HEK293 (cell line): Measurements from ENCODE around the gene ANKRD33B.

Experiments
- CTCF ChIA-PET: fragments of 350-600 bp; formaldehyde crosslinking; extraction: SDS; loops from one replicate; lab custom pipeline; 2021; ENCODE audit warnings: antibody characterized with exemption; lab: Yijun Ruan, JAX
- POLR2A ChIA-PET: fragments of 300-600 bp; formaldehyde crosslinking; extraction: SDS; loops from one replicate; lab custom pipeline; 2020; ENCODE audit warnings: antibody characterized with exemption, inconsistent platforms; lab: Yijun Ruan, JAX
- H3K27ac ChIP-seq: fragments of 200-500 bp; sonication (Bioruptor generic); 2 replicates; pipeline ENCODE4 v1.5.1; 2014; ENCODE audit warnings: low read depth, low read length, control low read depth, inconsistent platforms; ENCODE audit errors: extremely low read depth
- H3K36me3 ChIP-seq, 2 experiments: fragments of 200-500 bp in 1 of 2; sonication (Bioruptor generic) in 1 of 2; 1 replicate in 1 of 2; 2 replicates in 1 of 2; pipeline ENCODE4 v1.5.1; 2014 to 2017; ENCODE audit warnings: inconsistent platforms in 2 of 2, low read length in 2 of 2; ENCODE audit not compliant: control insufficient read depth in 2 of 2, insufficient read depth in 1 of 2
- H3K4me1 ChIP-seq: fragments of 200-500 bp; sonication (Bioruptor generic); 2 replicates; pipeline ENCODE4 v1.5.1; 2014; ENCODE audit warnings: mild to moderate bottlenecking, low read length, inconsistent platforms; ENCODE audit not compliant: control insufficient read depth, insufficient read depth
- H3K4me3 ChIP-seq: 2 replicates; pipeline ENCODE4 v1.5.1; 2011; ENCODE audit warnings: low read depth, mild to moderate bottlenecking, control low read depth, low read length, moderate library complexity
- H3K9me3 ChIP-seq: fragments of 200-500 bp; sonication (Bioruptor generic); 2 replicates; pipeline ENCODE4 v1.5.1; 2014; ENCODE audit warnings: low read depth, low read length, inconsistent platforms; ENCODE audit not compliant: control insufficient read depth, insufficient read depth
- FEZF1 ChIP-seq: fragments of 450-650 bp; formaldehyde crosslinking; IDR thresholded peaks from 2 replicates; pipeline ENCODE4 v1.5.1; 2016; ENCODE audit warnings: missing biosample characterization, missing genetic modification characterization
- GLIS2 ChIP-seq: fragments of 450-650 bp; formaldehyde crosslinking; IDR thresholded peaks from 2 replicates; pipeline ENCODE4 v1.5.1; 2016; ENCODE audit warnings: missing biosample characterization, missing genetic modification characterization
- RBAK ChIP-seq: fragments of 450-650 bp; formaldehyde crosslinking; IDR thresholded peaks from 2 replicates; pipeline ENCODE4 v1.5.1; 2016; ENCODE audit warnings: missing biosample characterization, missing genetic modification characterization
- SCRT1 ChIP-seq: fragments of 450-650 bp; formaldehyde crosslinking; IDR thresholded peaks from 2 replicates; pipeline ENCODE4 v1.5.1; 2016; ENCODE audit warnings: missing biosample characterization, missing genetic modification characterization, borderline replicate concordance
- SCRT2 ChIP-seq: fragments of 450-650 bp; formaldehyde crosslinking; IDR thresholded peaks from 2 replicates; pipeline ENCODE4 v1.5.1; 2016; ENCODE audit warnings: missing biosample characterization, missing genetic modification characterization
- SP3 ChIP-seq: fragments of 450-650 bp; formaldehyde crosslinking; IDR thresholded peaks from 2 replicates; pipeline ENCODE4 v1.5.1; 2016; ENCODE audit warnings: missing biosample characterization, missing genetic modification characterization
- SP7 ChIP-seq: fragments of 450-650 bp; formaldehyde crosslinking; IDR thresholded peaks from 2 replicates; pipeline ENCODE4 v1.5.1; 2016; ENCODE audit warnings: missing biosample characterization, missing genetic modification characterization
- ZBTB17 ChIP-seq: fragments of 450-650 bp; formaldehyde crosslinking; IDR thresholded peaks from 2 replicates; pipeline ENCODE4 v1.5.1; 2016; ENCODE audit warnings: missing biosample characterization, missing genetic modification characterization
- ZFP3 ChIP-seq: fragments of 450-650 bp; formaldehyde crosslinking; IDR thresholded peaks from 2 replicates; pipeline ENCODE4 v1.5.1; 2016; ENCODE audit warnings: low read depth, missing biosample characterization, missing genetic modification characterization
- ZNF146 ChIP-seq: fragments of 450-650 bp; formaldehyde crosslinking; IDR thresholded peaks from 2 replicates; pipeline ENCODE4 v1.5.1; 2016; ENCODE audit warnings: missing biosample characterization, missing genetic modification characterization
- ZNF214 ChIP-seq: fragments of 450-650 bp; formaldehyde crosslinking; IDR thresholded peaks from 2 replicates; pipeline ENCODE4 v1.5.1; 2017; ENCODE audit warnings: missing biosample characterization, mild to moderate bottlenecking, missing genetic modification characterization, borderline replicate concordance
- TF ChIP-seq, protein P1 (sequence below): fragments of 450-650 bp; formaldehyde crosslinking; IDR thresholded peaks from 2 replicates; pipeline ENCODE4 v1.5.1; 2016; ENCODE audit warnings: missing biosample characterization, missing genetic modification characterization
- TF ChIP-seq, protein P2 (sequence below): fragments of 450-650 bp; formaldehyde crosslinking; IDR thresholded peaks from 2 replicates; pipeline ENCODE4 v1.5.1; 2016; ENCODE audit warnings: missing biosample characterization, missing genetic modification characterization
- TF ChIP-seq, protein P3 (sequence below): fragments of 450-650 bp; formaldehyde crosslinking; IDR thresholded peaks from 2 replicates; pipeline ENCODE4 v1.5.1; 2016; ENCODE audit warnings: missing biosample characterization, missing genetic modification characterization
- TF ChIP-seq, protein P4 (sequence below): IDR thresholded peaks from 2 replicates; pipeline ENCODE4 v1.6.1; 2011; ENCODE audit warnings: mild to moderate bottlenecking, low read depth, low read length, borderline replicate concordance
- TF ChIP-seq, protein P5 (sequence below): fragments of 450-650 bp; formaldehyde crosslinking; IDR thresholded peaks from 2 replicates; pipeline ENCODE4 v1.5.1; 2016; ENCODE audit warnings: missing biosample characterization, missing genetic modification characterization

The ANKRD33B gene

DNA sequence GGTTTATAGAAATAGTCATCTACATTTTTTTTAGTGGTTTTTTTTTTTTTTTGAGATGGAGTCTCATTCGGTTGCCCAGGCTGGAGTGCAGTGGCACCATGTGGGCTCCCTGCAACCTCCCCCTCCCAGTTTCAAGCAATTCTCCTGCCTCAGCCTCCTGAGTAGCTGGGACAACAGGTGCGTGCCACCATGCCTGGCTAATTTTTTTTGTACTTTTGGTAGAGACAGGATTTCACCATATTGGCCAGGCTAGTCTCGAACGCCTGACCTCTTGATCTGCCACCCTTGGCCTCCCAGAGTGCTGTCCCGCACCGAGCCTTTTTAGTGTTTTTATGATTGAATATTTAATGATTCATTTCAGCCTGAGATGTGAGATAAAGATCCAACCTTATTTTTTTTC, 27.3 kb downstream of the ANKRD33B start:
- H3K9me3 ChIP-seq, result no peaks in the 10 kb centered on the region
- H3K27ac ChIP-seq, result no peak overlapping the region
- ChIA-PET POLR2A (interaction anchor here (0.6 to 1.5 kb wide), 5 partner anchors 10 to 238 kb away, joined by 4 to 9 read pairs (median 6); partner anchors contain the start of genes ANKRD33B and MARCHF6), CTCF (interaction anchor here (1.0 to 2.0 kb wide), 3 partner anchors 11 to 72 kb away, joined by 3 to 10 read pairs (median 5); no protein-coding TSS in a partner anchor)
- H3K4me1 ChIP-seq, result peaks cover 25% of the 10 kb centered on the region
- TF ChIP-seq, protein P1, sequence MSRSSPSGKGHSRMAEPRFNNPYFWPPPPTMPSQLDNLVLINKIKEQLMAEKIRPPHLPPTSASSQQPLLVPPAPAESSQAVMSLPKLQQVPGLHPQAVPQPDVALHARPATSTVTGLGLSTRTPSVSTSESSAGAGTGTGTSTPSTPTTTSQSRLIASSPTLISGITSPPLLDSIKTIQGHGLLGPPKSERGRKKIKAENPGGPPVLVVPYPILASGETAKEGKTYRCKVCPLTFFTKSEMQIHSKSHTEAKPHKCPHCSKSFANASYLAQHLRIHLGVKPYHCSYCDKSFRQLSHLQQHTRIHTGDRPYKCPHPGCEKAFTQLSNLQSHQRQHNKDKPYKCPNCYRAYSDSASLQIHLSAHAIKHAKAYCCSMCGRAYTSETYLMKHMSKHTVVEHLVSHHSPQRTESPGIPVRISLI (tag by site-specific recombination), result peak; percentile 86; the same call in 1 of the 2 replicates
- TF ChIP-seq SCRT2 (tag by site-specific recombination) (peak; percentile 66), ZBTB17 (tag by site-specific recombination) (no peak), GLIS2 (tag by site-specific recombination) (peak; percentile 20; the same call in 1 of the 2 replicates)
- no peaks in the 10 kb centered on the region for H3K36me3 ChIP-seq
- H3K4me3 ChIP-seq, result no peak overlapping the region

DNA sequence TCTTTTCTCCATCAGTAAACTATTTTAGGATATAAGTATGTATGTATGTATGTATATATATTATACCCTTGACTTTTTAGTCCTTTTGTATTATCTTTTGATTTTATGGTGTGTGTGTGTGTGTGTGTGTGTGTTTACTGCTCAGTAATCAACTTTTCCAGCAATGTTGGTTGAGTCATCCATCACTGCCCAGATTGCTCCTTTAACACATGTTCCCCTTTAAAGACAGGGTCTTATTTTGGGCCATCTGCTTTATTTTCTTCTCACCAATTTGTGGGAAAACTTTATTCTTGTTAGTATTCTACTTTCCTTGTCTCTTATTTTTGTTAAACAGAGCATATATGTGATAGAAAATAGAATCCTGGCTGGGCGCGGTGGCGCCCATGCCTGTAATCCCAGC, 28.1 kb downstream of the ANKRD33B start:
- Histone ChIP-seq H3K4me1 (peaks cover 26% of the 10 kb centered on the region), H3K4me3 (no peak overlapping the region), H3K36me3 (no peaks in the 10 kb centered on the region), H3K9me3 (no peaks in the 10 kb centered on the region), H3K27ac (no peak overlapping the region)
- TF ChIP-seq FEZF1 (tag by site-specific recombination), result peak; percentile 69
- no peak for TF ChIP-seq RBAK (tag by site-specific recombination)
- no peak for TF ChIP-seq ZNF214 (tag by site-specific recombination)
- TF ChIP-seq, protein P2, sequence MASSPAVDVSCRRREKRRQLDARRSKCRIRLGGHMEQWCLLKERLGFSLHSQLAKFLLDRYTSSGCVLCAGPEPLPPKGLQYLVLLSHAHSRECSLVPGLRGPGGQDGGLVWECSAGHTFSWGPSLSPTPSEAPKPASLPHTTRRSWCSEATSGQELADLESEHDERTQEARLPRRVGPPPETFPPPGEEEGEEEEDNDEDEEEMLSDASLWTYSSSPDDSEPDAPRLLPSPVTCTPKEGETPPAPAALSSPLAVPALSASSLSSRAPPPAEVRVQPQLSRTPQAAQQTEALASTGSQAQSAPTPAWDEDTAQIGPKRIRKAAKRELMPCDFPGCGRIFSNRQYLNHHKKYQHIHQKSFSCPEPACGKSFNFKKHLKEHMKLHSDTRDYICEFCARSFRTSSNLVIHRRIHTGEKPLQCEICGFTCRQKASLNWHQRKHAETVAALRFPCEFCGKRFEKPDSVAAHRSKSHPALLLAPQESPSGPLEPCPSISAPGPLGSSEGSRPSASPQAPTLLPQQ (tag by site-specific recombination), result peak; percentile 70
- POLR2A ChIA-PET, result interaction anchor here (0.9 kb wide), 1 partner anchor 28 kb away, joined by 3 read pairs; the partner anchor contains the start of gene ANKRD33B
- CTCF ChIA-PET, result interaction anchor here (0.6 to 2.0 kb wide), 2 partner anchors 16 to 35 kb away, joined by 3 to 10 read pairs; no protein-coding TSS in a partner anchor

DNA sequence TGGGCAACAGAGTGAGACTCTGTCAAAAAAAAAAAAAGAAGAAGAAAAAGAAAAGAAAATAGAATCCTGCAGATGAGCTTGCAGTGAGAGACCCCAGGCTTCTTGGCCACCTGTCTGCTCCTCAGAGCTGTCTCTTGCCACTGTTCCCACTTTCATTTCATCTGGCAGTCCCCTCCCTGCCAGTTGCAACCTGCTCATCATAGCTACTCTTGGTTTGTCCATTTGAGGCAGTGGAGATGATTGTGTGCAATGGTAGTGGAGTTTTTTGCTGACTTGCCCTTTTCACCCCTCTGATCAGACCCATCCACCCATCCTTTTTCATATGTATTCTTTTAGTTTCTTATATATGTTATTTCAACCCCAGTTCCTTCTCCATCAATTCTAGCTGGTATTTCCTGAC, 28.7 kb downstream of the ANKRD33B start:
- CTCF ChIA-PET, result interaction anchor here (0.6 to 2.4 kb wide), 5 partner anchors 16 to 505 kb away, joined by 3 to 11 read pairs (median 4); no protein-coding TSS in a partner anchor
- H3K27ac ChIP-seq, result no peak overlapping the region
- POLR2A ChIA-PET, result interaction anchor here (0.6 to 1.3 kb wide), 3 partner anchors 29 to 41 kb away, joined by 3 to 5 read pairs (median 3); partner anchors contain the start of gene ANKRD33B

More for the DNA sequence above, 28.7 kb downstream of the ANKRD33B start:
- TF ChIP-seq SP3 (tag by site-specific recombination) (no peak), SP7 (tag by site-specific recombination) (no peak), SCRT1 (tag by site-specific recombination) (no peak), ZFP3 (tag by site-specific recombination) (no peak), ZNF146 (tag by site-specific recombination) (no peak)
- TF ChIP-seq, protein P3, sequence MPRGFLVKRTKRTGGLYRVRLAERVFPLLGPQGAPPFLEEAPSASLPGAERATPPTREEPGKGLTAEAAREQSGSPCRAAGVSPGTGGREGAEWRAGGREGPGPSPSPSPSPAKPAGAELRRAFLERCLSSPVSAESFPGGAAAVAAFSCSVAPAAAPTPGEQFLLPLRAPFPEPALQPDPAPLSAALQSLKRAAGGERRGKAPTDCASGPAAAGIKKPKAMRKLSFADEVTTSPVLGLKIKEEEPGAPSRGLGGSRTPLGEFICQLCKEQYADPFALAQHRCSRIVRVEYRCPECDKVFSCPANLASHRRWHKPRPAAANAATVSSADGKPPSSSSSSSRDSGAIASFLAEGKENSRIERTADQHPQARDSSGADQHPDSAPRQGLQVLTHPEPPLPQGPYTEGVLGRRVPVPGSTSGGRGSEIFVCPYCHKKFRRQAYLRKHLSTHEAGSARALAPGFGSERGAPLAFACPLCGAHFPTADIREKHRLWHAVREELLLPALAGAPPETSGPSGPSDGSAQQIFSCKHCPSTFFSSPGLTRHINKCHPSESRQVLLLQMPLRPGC (tag by site-specific recombination), result no peak
- TF ChIP-seq, protein P4, sequence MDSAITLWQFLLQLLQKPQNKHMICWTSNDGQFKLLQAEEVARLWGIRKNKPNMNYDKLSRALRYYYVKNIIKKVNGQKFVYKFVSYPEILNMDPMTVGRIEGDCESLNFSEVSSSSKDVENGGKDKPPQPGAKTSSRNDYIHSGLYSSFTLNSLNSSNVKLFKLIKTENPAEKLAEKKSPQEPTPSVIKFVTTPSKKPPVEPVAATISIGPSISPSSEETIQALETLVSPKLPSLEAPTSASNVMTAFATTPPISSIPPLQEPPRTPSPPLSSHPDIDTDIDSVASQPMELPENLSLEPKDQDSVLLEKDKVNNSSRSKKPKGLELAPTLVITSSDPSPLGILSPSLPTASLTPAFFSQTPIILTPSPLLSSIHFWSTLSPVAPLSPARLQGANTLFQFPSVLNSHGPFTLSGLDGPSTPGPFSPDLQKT, result no peak
- TF ChIP-seq, protein P5, sequence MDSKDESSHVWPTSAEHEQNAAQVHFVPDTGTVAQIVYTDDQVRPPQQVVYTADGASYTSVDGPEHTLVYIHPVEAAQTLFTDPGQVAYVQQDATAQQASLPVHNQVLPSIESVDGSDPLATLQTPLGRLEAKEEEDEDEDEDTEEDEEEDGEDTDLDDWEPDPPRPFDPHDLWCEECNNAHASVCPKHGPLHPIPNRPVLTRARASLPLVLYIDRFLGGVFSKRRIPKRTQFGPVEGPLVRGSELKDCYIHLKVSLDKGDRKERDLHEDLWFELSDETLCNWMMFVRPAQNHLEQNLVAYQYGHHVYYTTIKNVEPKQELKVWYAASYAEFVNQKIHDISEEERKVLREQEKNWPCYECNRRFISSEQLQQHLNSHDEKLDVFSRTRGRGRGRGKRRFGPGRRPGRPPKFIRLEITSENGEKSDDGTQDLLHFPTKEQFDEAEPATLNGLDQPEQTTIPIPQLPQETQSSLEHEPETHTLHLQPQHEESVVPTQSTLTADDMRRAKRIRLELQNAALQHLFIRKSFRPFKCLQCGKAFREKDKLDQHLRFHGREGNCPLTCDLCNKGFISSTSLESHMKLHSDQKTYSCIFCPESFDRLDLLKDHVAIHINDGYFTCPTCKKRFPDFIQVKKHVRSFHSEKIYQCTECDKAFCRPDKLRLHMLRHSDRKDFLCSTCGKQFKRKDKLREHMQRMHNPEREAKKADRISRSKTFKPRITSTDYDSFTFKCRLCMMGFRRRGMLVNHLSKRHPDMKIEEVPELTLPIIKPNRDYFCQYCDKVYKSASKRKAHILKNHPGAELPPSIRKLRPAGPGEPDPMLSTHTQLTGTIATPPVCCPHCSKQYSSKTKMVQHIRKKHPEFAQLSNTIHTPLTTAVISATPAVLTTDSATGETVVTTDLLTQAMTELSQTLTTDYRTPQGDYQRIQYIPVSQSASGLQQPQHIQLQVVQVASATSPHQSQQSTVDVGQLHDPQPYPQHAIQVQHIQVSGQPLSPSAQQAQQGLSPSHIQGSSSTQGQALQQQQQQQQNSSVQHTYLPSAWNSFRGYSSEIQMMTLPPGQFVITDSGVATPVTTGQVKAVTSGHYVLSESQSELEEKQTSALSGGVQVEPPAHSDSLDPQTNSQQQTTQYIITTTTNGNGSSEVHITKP (tag by site-specific recombination), result peak; percentile 46; the same call in 1 of the 2 replicates
- Histone ChIP-seq H3K9me3 (no peaks in the 10 kb centered on the region), H3K4me1 (peaks cover 26% of the 10 kb centered on the region), H3K36me3 (no peaks in the 10 kb centered on the region), H3K4me3 (no peak overlapping the region)
